Osteoblast (primary cell): ENCODE data around the gene CCDC107. TPM values are rescaled to one million over a fixed set of nuclear protein-coding genes. Genes with fewer than 3 reads are reported as not detected.

ENCODE experiments used
- DNase-seq: peaks from one replicate; pipeline ENCODE4 v3.0.0; 2011; ENCODE audit warnings: low spot score, mixed read lengths; ENCODE audit not compliant: insufficient read length; ENCODE audit errors: missing footprints
- H2AFZ ChIP-seq: 2 replicates; pipeline ENCODE4 v1.6.0; 2011; ENCODE audit warnings: mild to moderate bottlenecking, low read length
- H3K27ac ChIP-seq: 2 replicates; pipeline ENCODE4 v1.5.1; 2011; ENCODE audit warnings: mild to moderate bottlenecking, low read depth, low read length, moderate library complexity
- H3K27me3 ChIP-seq: 2 replicates; pipeline ENCODE4 v1.6.0; 2012; ENCODE audit warnings: mild to moderate bottlenecking, control low read depth, inconsistent platforms, low read length, moderate library complexity; ENCODE audit not compliant: insufficient read depth
- H3K36me3 ChIP-seq: 2 replicates; pipeline ENCODE4 v1.5.1; 2011; ENCODE audit warnings: mild to moderate bottlenecking, low read length, control low read depth, moderate library complexity; ENCODE audit not compliant: insufficient read depth
- H3K4me1 ChIP-seq: 2 replicates; pipeline ENCODE4 v1.5.1; 2011; ENCODE audit warnings: mild to moderate bottlenecking, low read length, control low read depth, moderate library complexity; ENCODE audit not compliant: insufficient read depth
- H3K4me2 ChIP-seq: 2 replicates; pipeline ENCODE4 v1.6.0; 2011; ENCODE audit warnings: mild to moderate bottlenecking, low read length; ENCODE audit not compliant: insufficient read depth
- H3K4me3 ChIP-seq: fragments of 200-600 bp; sonication (generic); 3 replicates; pipeline ENCODE4 v1.5.1; 2012; ENCODE audit warnings: mild to moderate bottlenecking, low read length, inconsistent platforms; ENCODE audit not compliant: insufficient read depth
- H3K79me2 ChIP-seq: 2 replicates; pipeline ENCODE4 v1.6.0; 2012; ENCODE audit warnings: mild to moderate bottlenecking, low read length, control low read depth, inconsistent platforms; ENCODE audit not compliant: insufficient read depth
- H3K9me3 ChIP-seq: 2 replicates; pipeline ENCODE4 v1.5.1; 2011; ENCODE audit warnings: low read depth, low read length, control low read depth
- H4K20me1 ChIP-seq: 2 replicates; pipeline ENCODE4 v1.6.0; 2012; ENCODE audit warnings: mild to moderate bottlenecking, low read length, control low read depth; ENCODE audit not compliant: insufficient read depth
- CTCF ChIP-seq: IDR thresholded peaks from 2 replicates; pipeline ENCODE4 v1.5.1; 2011; ENCODE audit warnings: mild to moderate bottlenecking, low read depth, low read length, moderate library complexity; ENCODE audit errors: extremely low read depth
- total RNA-seq: library from RNA; depleted of rRNA; stranded (reverse); fragments of >200 nt; gene quantifications from 2 replicates; pipeline ENCODE4 v1.2.3, GENCODE V29; 2012

CCDC107 gene
- 10.6 and 15.6 TPM in 2 replicates for total RNA-seq

- Histone ChIP-seq H3K4me1 (peaks cover 19% of the 10 kb centered on the region), H3K79me2 (peaks cover 10% of the 10 kb centered on the region), H3K27ac (peak within 1 kb of the TSS; percentile 100), H3K9me3 (no peaks in the 10 kb centered on the region), H3K36me3 (peaks cover 22% of the 10 kb centered on the region), H3K4me3 (peak within 1 kb of the TSS; percentile 84), H4K20me1 (no peaks in the 10 kb centered on the region), H2AFZ (peak within 1 kb of the TSS; percentile 79), H3K4me2 (peak within 1 kb of the TSS; percentile 92), H3K27me3 (no peaks in the 10 kb centered on the region)
- TF ChIP-seq CTCF = peak; percentile 42
- DNase-seq = peak; percentile 96
Observed at GRCh38 chr9:35658137-35658967, at the start of gene CCDC107. TSS of gene CCDC107 (plus strand) at chr9:35658292. CDS start at chr9:35658380, 88 bp downstream.

- H3K27ac ChIP-seq = no peak overlapping the region
- no peak overlapping the region for H3K4me2 ChIP-seq
- H2AFZ ChIP-seq = no peak overlapping the region
- peaks cover 19% of the 10 kb centered on the region for H3K4me1 ChIP-seq
- no peak for TF ChIP-seq CTCF
- H3K36me3 ChIP-seq = peaks cover 32% of the 10 kb centered on the region
- peaks cover 24% of the 10 kb centered on the region for H3K79me2 ChIP-seq
- H3K9me3 ChIP-seq = no peaks in the 10 kb centered on the region
- H3K4me3 ChIP-seq = no peak overlapping the region
- H4K20me1 ChIP-seq = peaks cover 18% of the 10 kb centered on the region
- no peak for DNase-seq
- peaks cover 3% of the 10 kb centered on the region for H3K27me3 ChIP-seq
Observed at GRCh38 chr9:35609001-35609819, 48.9 kb upstream of the CCDC107 start.

GRCh38 chr9:35609820-35610163, 48.3 kb upstream of the CCDC107 start:
- peaks cover 22% of the 10 kb centered on the region for H3K79me2 ChIP-seq
- peaks cover 3% of the 10 kb centered on the region for H3K27me3 ChIP-seq
- no peak overlapping the region for H2AFZ ChIP-seq
- TF ChIP-seq CTCF = no peak
- H3K27ac ChIP-seq = no peak overlapping the region
- H4K20me1 ChIP-seq = peaks cover 18% of the 10 kb centered on the region
- no peak overlapping the region for H3K4me2 ChIP-seq
- peaks cover 32% of the 10 kb centered on the region for H3K36me3 ChIP-seq
- H3K9me3 ChIP-seq = no peaks in the 10 kb centered on the region
- no peak overlapping the region for H3K4me3 ChIP-seq
- peaks cover 14% of the 10 kb centered on the region for H3K4me1 ChIP-seq
- DNase-seq = no peak
